AML-193 (cell line): ENCODE results near the gene TNK1.

Experiments
- DNase-seq, 2 experiments: peaks; one replicate each; lab custom pipeline; 2025; lab: John Stamatoyannopoulos, UW

The TNK1 gene

DNA sequence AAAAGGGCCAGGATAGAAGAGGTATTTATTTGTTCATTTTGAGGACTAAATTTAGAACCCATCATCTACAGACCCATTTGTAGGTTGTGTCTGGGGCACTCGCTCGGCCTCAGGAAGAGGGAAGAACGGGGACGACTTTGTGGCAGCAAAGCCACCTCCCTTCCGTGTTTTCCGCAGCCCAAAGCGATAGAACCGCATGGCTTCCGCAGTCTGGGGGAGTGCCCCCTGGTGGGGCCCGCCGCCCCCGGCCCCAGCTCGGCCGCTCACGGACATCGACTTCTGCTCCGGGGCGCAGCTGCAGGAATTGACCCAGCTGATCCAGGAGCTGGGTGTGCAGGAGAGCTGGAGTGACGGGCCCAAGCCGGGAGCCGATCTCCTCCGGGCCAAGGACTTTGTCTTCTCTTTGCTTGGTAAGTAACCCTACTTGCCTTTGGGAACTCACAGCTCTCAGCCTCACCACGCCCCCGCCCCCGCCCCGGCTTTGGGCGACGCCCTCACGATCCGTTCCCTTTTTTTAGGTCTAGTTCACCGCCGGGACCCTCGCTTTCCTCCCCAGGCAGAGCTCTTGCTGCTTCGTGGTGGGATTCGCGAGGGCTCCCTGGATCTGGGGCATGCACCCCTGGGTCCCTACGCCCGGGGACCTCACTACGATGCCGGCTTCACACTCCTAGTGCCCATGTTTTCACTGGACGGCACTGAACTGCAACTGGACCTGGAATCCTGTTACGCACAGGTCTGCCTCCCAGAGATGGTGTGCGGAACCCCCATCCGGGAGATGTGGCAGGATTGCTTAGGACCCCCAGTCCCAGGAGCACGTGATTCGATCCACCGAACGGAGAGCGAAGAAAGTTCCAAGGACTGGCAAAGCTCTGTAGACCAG, 55.0 kb downstream of the TNK1 start:
- no peak for DNase-seq

DNA sequence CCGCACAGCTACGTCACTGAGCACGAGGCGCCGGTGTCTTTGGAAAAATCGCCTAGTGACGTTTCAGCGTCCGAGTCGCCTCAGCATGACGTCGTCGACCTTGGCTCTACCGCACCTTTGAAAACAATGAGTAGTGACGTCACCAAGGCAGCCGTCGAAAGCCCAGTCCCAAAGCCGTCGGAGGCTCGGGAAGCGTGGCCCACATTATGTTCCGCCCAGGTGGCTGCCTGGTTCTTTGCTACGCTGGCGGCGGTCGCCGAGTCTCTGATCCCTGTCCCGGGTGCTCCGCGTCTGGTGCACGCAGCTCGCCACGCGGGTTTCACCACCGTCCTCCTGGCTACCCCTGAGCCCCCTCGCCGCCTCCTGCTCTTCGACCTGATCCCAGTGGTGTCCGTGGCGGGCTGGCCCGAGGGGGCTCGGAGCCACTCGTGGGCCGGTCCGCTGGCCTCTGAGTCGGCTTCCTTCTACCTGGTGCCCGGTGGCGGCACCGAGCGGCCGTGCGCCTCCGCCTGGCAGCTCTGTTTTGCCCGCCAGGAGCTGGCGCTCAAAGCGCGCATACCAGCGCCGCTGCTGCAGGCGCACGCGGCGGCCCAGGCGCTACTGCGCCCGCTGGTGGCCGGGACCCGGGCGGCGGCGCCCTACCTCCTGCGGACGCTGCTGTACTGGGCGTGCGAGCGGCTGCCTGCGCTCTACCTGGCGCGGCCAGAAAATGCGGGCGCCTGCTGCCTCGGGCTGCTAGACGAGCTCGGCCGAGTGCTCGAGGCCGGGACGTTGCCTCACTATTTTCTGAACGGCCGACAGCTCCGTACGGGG, 55.9 kb downstream of the TNK1 start:
- DNase-seq = peak; percentile 23 to 51

DNA sequence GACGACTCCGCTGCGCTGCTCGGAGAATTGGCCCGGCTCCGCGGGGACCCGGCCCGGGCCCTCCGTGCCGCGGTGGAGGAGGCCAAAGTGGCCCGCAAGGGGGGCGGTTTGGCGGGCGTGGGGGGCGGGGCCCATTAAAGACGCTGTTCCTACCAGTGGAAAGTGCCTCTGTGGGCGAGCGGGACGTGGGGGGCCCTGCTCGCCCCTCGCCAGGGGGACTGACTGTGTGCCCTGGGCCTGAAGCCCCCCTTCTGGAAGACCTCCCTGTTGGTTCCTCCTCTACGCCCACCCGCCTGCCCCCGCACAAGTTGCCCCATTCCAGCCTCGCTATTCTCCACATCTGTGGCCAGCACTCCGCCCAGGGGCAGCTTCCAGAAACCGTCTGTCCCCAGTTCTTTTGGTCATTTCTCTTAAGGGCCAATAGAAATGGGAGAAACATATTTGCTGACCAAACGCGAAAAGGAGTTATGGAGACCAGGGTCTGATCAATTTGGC, 56.5 kb downstream of the TNK1 start:
- DNase-seq = no peak

DNA sequence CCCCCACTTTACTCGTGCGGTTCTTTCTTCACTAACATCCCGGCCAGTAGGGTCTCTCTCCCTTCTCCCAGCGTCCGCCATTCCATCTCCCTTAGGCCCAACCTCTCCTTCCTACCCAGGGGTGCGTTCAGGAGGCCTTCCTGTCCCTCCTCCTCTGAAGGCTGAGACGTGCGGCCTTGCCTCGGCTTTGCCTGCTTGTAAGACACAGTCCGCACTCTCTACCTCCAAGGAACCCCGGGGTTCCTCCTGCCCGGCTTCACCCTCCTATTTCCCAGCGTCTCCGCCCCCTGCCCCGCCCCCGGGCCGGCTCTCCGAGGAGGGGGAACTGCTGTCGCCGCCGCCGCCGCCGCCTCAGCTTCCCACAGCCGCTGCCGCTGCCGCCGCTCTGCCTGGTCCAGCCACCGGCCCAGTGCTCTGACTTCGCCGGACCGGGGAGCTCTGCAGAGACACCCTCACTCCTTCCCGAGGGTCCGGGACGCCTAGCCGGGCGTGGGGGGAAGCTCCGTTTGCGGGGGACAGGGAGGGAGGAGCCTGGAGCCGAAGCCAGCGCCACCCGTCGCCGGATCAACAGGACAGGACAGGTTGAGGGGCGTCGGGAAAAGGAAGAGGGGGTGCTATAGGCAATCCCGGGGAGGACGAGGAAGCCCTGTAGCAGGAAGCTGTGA, 57.2 kb downstream of the TNK1 start:
- peak in 1 of 2 experiments; percentile 20 for DNase-seq

DNA sequence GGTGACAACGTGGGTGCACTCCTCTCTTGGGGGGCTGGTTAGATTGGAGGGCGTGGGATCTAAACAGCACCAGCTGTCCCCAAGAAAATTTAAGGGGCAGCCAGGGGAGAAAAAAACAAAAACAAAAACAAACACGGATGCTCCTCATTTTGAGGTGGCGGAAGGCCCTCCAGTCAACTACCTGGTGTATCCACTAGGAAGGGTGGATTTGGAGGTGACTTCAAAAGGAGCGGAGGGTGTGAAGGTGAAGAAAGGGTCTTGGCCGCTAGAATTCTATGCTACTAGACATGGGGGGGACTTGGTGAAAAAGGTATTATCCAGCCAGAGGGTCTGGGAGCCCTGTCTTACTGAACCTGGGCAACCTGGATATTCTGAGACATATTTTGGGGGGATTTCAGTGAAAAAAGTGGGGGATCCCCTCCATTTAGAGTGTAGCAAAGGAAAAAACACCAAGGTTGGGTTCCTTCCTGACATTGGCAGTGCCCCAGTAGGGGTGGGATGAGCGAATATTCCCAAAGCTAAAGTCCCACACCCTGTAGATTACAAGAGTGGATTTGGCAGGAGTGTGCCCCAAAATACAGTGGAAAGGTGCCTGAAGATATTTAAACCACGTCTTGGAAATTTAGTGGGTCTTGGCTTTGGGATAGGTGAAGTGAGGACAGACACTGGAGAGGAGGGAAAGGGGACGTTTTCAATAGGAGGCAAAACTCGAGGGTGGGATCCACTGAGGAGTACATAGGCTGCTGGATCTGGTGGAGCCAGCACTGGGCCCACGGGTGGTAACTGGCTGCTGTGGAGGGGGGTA, 58.0 kb downstream of the TNK1 start:
- DNase-seq = no peak
